ENCODE data around the gene SUSD4. TPM values are rescaled to one million over a fixed set of nuclear protein-coding genes. Genes with fewer than 3 reads are reported as not detected.

SUSD4 gene
- total and polyA plus RNA-seq, 9 of the 15 experiments (the other 6 are each of a cell fraction or from before 2014, with no cell fraction given) = 0.06 to 1.7 (median 0.09) TPM; not detected in 4

DNA sequence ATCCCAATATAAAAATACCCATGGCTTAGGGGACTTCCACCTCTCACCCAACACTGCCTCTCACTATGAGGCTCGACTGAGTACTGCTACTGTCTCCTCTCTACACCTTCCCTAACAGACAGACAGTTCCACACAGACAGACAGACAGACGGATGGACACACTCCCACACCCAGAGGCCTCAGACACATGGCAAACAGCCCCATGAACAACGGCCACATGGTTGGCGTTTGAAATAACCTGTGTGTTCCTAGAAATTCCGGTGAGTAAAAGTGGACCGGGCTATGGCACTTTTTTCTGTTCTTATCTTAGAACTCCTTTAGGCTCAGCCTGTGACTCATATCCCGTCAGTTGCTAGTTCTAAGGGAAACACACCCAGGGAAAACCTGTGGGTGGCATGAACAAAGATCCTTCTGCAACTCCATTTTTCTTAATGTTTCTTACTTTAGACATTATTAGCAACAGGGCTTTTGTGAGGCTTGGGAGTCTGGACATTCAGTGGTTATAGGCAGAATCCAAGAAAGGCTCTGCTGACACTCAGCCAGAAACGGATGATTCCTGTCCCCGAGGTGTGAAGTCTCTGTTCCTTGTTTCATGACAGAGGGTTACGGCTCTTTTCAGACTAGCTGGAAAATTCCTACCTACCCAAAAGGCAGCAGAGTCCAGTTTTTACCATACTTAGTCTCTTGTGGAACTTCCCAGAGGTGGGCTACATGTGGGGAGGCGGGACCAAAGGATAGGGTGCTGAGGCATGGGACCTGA is 130.4 kb downstream of the SUSD4 start (continued):
- peak; percentile 37; the same call in 1 of the 2 replicates for TF ChIP-seq HINFP (tag; conservative IDR thresholded peaks at IDR 0.05; ENCODE audit: low read depth)
- TF ChIP-seq MAZ (CRISPR knock-in tag; conservative IDR thresholded peaks at IDR 0.05 in 1 of 2, IDR thresholded peaks at IDR 0.05 in 1 of 2) = peak in 1 of 2 experiments; percentile 52; a peak in 1 of 4 replicates
- TF ChIP-seq, protein P1, sequence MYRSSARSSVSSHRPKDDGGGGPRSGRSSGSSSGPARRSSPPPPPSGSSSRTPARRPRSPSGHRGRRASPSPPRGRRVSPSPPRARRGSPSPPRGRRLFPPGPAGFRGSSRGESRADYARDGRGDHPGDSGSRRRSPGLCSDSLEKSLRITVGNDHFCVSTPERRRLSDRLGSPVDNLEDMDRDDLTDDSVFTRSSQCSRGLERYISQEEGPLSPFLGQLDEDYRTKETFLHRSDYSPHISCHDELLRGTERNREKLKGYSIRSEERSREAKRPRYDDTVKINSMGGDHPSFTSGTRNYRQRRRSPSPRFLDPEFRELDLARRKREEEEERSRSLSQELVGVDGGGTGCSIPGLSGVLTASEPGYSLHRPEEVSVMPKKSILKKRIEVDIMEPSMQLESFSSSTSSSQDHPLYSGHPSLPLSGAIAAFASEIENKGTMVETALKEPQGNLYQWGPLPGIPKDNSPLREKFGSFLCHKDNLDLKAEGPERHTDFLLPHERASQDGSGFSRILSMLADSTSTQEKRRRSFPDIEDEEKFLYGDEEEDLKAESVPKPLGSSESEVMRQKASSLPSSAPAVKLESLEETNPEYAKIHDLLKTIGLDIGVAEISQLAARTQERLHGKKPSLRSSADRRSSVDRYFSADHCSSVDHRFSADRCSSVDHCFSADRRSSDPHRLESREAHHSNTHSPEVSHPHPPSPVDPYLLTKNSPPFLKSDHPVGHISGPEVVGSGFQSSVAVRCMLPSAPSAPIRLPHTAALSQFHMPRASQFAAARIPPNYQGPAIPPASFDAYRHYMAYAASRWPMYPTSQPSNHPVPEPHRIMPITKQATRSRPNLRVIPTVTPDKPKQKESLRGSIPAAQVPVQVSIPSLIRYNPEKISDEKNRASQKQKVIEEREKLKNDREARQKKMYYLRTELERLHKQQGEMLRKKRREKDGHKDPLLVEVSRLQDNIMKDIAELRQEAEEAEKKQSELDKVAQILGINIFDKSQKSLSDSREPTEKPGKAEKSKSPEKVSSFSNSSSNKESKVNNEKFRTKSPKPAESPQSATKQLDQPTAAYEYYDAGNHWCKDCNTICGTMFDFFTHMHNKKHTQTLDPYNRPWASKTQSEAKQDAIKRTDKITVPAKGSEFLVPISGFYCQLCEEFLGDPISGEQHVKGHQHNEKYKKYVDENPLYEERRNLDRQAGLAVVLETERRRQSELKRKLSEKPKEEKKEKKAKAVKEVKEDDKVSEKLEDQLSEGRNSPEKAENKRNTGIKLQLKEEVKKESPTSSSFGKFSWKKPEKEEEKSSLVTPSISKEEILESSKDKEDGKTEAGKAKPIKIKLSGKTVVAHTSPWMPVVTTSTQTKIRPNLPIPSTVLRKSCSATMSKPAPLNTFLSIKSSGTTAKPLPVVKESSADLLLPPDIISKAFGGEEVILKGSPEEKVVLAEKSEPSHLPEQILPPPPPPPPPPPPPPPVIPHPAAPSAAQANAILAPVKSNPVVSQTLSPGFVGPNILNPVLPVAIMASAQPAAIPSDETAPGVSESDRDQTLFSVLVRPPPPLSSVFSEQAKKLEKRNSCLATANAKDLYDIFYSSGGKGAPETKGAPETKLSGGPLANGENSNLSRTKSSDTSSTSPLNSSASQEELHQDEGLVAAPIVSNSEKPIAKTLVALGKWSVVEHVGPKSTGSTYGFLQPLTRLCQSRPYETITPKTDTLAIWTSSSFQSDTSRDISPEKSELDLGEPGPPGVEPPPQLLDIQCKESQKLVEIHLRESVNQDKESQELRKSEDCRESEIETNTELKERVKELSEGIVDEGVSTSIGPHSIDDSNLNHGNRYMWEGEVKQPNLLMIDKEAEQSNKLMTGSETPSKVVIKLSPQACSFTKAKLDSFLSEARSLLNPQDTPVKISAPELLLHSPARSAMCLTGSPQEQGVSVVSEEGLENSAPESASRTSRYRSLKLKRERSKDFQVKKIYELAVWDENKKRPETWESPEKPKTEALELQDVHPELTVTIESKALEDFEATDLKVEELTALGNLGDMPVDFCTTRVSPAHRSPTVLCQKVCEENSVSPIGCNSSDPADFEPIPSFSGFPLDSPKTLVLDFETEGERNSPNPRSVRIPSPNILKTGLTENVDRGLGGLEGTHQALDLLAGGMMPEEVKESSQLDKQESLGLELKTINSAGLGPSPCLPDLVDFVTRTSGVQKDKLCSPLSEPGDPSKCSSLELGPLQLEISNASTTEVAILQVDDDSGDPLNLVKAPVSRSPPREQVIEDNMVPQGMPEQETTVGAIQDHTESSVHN (IDR thresholded peaks at IDR 0.05; ENCODE audit: borderline replicate concordance in 1 of 2, low read depth in 1 of 2) = no peak
- no peak for TF ChIP-seq RBM15 (IDR thresholded peaks at IDR 0.05; ENCODE audit: insufficient read depth, low read length)
- peak; percentile 39; the same call in 1 of the 2 replicates for TF ChIP-seq RBFOX2 (IDR thresholded peaks at IDR 0.05; ENCODE audit: low read depth, low read length)
- no peak for TF ChIP-seq XRCC4 (IDR thresholded peaks at IDR 0.05; ENCODE audit: extremely low read depth, insufficient read depth, insufficient read length)

Data from K562 (cell line).